Head of caudate nucleus (tissue), 42 donors: ENCODE results near the gene ZNF607.
"Not testable (repeated sequence)": the region's sequence is repeated elsewhere in the genome, so short reads cannot be mapped to it uniquely, and the experiment has no call there.

Experiments used
- DNase-seq, 42 donors: peaks; one replicate each; pipeline versions ENCODE4 v3.0.0 to v3.0.0-alpha.2; 2020 to 2021; ENCODE audit warnings: mixed read lengths in 7 of 42
- intact Hi-C: fragments of 100-400 bp; cut with DNase I; formaldehyde crosslinking; loops from one replicate; pipeline ENCODE4 v1.15.0; 2022

Gene ZNF607

DNA sequence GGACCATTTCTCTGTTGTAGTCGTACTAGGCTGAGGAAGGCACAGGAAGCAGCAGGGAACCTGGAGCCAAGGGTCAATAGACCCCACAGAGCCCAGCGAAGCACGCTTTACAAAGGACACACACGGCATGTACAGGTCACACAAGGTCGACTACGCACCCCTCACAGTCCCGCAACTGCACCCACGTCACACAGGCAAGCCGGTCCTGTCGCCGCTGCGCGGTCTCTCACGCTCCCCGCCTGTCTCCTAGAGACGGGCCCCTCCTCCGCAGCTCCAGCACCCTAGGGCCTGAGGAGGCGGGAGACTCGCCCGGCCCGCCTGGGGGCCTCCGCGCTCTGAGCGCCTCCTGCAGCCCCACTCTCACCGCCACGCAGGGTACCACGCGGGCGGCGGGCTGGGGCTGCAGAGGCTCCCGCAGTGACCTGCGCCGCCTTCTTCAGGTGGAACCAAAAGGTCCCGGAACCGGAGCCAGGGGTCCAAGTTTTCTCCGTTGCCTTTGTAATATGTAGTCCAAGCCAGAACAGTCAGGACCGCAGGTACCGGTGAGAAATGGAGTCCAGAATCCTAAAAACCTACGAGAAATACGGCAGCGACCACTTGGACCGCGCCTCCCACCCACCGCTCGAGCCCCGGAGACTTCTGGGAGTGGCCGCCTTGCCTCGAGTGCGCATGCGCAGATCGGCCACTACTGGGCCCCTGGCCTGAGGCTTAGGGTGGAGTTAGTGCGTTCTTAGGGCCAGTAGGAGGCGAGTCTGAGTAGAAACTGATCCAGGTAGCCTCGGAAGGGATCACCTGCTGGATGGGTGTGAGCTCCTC is at the start of gene ZNF607:
ZNF607 (minus strand) TSS at position 651 of the 816 bp plus-strand sequence. CDS start 8,143 bp downstream, outside the sequence.
- intact Hi-C loops: no loop called here
- DNase-seq: peak; percentile 76 to 96 (median 90)

DNA sequence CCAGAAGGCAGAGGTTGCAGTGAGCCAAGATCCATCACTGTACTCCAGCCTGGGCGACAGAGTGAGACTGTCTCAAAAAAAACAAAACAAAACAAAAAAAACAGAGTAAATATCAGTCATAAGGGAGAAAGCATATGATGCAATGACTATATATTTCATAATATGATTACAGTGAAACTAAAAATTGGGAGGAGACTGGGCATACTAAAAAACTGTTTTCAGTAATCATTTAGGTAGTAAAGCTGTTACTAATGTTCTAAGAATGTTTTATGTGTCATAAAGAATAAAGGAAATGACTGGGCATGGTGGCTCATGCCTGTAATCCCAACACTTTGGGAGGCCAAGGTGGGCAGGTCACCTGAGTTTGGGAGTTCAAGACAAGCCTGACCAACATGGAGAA is 43.9 kb upstream of the ZNF607 start:
- intact Hi-C loops: no loop called here
- no peak for DNase-seq

DNA sequence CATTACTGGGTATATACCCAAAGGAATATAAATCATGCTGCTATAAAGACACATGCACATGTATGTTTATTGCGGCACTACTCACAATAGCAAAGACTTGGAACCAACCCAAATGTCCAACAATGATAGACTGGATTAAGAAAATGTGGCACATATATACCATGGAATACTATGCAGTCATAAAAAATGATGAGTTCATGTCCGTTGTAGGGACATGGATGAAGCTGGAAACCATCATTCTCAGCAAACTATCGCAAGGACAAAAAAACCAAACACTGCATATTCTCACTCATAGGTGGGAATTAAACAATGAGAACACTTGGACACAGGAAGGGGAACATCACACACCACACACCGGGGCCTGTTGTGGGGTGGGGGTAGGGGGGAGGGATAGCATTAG is 38.1 kb upstream of the ZNF607 start:
- intact Hi-C loops, DNase-seq: not testable (repeated sequence)

DNA sequence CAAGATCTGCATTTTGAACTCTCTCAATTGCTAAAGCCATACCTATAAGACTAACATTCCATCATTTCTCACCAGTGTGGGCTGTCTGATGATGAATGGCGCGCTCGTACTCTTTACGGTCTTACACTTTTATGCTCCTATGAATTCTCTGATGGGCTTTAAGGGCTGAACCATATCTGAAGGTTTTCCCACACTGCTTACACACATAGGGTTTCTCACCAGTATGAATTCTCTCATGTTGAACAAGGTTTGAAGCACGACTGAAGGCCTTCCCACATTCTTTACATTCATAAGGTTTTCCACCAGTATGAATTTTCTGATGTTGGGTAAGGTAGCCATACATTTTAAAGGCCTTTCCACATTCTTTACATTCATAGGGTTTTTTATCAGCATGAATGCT is 18.8 kb upstream of the ZNF607 start:
- intact Hi-C loops: no loop called here
- no peak for DNase-seq

DNA sequence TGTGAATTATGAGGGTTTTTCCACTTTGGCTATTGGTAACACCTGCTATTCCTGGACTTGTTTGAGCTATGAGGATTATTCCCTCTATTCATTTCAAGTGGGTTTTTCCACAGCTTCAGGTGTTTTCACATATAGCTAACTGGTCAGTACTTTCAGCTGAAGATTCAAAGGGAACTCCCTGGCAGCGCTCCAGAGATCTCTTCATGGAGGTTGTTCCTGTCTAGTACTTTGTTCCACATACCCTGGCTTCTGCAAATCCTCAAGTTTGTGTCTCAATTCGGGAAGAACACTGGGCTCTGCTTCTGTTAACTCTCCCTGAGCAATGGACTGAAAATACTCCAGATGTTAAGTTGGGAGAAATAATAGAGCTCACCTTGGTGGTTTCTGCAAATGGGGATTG is 5.6 kb upstream of the ZNF607 start:
- intact Hi-C loops: no loop called here
- no peak for DNase-seq

DNA sequence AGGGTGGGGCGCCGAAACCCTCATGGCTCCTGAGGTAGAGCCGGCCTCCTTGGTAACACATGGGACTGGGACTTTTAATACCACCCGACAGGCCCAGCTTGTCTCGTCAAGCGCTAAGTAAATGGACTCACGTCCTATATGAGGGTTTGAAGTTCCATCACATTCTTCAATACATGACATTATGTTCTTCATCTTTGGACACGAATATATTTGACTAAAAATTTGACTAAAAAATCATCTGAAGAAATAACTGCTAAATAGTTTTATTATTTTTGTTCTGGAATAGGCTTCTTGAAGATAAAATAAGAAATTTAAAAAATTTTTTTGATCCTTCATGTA is 335 bp upstream of the ZNF607 start:
- no peak for DNase-seq
- intact Hi-C loops: no loop called here

DNA sequence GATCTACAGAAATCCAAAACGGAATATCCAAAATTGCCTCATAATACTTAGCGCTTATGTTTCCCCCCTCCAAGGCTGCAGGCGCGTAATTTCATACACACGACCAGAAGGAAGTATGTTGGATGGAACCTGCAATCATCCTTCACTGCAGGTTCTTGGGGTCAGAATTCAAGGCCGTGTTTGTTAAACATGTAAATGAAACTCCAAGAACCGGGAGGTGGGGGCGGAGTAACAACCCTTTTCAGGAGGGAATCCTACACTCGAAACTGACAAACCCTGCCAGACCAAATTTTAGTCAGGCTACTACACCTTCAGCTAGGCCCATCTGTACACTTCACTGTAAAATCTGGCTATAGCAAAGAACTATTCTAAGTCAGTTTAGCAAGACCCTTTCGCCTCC is 1.3 kb downstream of the ZNF607 start:
- intact Hi-C loops: no loop called here
- DNase-seq: peak in 6 of 42 donors; percentile 6 to 50 (median 18)

DNA sequence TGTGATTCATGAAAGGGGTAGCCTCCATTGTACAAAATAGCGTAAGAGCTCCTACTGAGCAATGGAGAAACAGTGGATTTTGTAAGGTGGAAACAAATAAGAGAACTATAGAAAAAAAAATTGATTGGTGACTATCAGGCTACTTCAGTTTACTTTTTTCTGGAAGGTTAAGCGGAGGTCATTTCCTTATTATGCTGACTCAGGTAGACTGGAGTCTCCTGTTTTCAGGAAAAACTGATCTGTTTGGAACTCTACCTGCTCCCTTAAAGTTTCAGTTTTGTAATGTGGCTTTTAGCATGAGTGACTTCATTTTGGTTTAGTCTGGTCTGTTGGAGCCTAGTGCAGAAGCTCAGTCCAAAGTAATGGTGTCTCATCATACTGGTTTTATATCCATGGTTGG is 3.4 kb downstream of the ZNF607 start:
- DNase-seq: no peak

DNA sequence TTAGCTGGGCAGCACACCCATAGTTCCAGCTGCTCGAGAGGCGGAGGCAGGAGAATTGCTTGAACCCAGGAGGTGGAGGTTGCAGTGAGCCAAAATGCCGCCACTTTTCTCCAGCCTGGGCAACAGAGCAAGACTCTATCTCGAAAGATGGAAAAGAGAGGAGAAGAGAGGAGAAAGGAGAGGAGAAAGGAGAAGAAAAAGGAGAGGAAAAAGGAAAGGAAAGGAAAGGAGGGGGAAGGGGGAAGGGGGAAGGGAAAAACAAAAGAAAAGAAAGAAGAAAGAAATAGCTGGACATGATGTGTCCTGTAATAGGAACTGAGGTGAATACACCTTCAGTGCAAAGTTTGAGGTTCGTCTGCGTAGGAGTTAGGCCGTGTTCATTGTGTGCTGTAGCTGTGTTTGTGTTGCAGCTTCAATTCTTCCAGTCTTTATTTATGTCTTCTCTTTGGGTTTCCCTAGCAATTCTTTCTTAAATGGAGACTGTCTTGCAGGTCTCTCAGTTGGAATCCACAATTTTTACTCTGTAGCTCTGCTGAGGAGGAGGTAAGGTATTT is 13.4 kb downstream of the ZNF607 start:
- intact Hi-C loops: no loop called here
- DNase-seq: no peak

More for the DNA sequence above, 3.4 kb downstream of the ZNF607 start:
- intact Hi-C loops: no loop called here

DNA sequence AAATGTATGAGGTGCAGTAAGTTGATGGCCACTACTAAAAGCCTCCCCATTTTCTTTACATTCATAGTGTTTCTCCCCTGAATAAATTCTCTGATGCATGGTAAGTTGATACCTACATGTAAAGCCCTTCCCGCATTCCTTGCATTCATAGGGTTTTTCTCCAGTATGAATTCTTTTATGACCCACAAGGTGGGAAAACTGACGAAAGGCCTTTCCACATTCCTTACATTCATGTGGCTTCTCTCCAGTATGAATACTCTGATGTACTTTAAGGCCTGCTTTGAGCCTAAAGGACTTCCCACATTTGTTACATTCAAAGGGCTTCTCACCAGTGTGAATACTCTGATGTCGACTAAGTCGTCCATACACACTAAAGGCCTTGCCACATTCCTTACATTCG is 20.5 kb downstream of the ZNF607 start:
- DNase-seq: no peak
- intact Hi-C loops: no loop called here

DNA sequence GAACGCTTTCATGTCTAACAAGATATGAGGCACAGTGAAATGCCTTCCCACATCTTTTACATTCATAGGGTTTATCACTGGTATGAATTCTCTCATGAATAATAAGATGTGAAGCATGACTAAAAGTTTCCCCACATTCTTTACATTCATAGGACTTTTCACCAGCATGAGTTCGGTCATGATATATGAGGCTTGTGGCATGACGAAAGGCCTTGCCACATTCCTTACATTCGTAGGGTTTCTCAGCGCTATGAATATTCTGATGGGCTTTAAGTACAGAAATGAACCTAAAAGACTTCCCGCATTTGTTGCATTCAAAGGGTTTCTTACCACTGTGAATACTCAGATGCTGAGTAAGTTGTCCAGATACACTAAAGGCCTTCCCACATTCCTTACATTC is 21.3 kb downstream of the ZNF607 start:
- intact Hi-C loops: no loop called here
- DNase-seq: no peak

DNA sequence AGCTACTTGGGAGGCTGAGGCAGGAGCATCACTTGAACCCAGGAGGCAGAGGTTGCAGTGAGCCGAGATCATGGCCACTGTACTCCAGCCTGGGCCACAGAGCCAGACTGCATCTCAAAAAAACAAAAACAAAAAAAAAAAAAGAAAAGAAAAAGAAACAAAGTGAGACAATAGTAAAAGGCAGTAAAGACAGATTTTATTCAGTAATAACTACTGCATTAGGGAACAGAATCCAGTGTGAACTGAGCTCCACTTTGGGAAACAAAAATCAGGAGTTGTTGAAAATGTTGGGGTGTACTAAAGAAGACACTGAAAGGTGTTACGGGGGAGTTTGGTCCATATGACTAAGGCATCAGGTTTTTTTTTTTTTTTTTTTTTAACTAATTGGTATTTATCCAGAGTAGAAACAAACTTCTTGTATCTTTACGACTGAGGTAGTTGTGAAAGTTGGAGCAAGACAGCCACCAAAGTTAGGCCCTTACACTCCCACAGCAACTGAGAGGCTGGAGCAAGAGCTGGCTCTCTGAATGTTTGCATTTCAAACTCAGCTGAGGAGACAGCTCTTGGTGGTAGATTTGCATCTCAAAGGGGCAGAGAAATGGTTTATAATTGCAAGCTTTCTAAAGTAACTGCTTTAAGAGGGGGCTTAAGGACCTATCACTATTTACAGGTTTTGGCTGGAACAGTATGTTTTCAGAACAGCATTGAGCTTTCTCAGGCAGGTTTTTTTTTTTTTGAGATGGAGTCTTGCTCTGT is 24.2 kb downstream of the ZNF607 start:
- intact Hi-C loops: no loop called here
- no peak for DNase-seq

DNA sequence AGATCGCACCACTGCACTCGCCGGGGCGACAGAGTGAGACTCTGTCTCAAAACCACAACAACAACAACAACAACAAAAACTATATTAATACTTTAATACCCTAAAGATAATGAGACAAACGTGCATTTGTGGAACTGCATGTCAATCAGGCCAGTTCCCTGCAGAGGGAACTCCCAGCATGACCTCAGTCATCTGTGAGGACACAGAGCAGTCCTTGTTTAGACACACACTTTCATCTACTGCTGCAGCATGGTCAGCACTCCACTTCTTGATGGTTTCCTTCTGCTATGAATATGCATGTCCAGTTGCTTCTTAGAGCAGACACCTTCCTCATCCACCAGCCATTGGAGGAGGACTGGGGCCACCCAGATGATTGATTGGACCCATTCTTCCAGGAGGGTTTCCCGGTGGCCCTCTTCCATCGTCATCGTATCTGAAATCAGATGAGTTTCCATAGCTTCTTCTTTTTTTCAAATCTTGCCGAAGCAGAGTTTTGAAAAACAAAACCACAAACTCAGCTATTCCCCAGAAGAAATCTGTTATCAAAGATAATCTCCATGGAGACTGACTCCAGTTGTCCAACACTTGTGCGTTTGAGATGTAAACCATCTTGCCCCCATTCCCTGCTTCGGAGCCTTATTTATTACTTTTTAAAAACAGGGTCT is 26.5 kb downstream of the ZNF607 start:
- peak in 31 of 42 donors; percentile 13 to 77 (median 39) for DNase-seq
- intact Hi-C loops: no loop called here

DNA sequence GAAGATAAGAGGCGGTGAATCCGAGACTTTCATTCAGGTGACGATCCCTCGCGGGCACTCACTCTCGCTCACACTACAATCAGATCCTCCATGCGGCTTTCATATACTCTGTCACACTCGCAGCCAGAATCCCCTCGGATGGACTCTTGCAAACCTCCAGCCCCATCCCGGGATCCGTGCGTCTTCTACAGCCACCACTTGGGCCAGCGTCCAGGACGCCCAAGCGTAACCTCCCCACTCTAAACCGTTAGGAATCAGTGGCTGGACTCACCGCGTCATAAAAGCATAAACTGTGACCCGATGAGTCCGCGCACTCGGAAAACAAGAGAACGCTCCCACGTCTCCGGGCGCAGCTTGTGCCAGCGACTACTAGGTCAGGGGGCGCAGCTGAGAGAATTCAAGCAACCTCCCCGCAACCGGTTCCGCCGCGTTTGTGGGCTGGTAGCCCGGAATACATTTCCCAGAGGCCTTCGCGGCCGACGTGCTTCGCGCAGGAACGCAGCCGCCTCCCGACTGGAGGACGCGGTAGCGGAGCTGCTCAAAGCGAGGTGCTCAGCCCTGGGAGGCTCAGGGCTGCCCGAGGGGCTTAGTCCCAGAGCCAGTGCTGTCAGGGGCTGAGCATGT is 27.6 kb downstream of the ZNF607 start:
- peak; percentile 83 to 96 (median 92) for DNase-seq
- intact Hi-C loops: no loop called here

DNA sequence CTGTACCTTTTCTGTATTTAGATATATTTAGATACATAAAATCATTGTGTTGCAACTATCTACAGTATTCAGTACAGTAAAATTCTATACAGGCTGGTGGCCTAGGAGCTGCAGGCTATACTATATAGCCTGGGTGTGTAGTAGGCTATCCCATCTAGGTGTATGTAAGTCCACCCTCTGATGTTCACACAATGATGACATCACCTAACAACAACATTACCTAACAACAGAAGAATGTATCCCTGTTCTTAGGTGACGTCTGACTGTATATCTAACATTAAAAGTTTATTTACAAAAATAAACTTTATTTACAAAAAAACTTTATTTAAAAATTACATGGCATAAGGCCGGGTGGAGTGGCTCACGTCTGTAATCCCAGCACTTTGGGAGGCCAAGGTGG is 36.0 kb downstream of the ZNF607 start:
- no peak for DNase-seq
- intact Hi-C loops: no loop called here

DNA sequence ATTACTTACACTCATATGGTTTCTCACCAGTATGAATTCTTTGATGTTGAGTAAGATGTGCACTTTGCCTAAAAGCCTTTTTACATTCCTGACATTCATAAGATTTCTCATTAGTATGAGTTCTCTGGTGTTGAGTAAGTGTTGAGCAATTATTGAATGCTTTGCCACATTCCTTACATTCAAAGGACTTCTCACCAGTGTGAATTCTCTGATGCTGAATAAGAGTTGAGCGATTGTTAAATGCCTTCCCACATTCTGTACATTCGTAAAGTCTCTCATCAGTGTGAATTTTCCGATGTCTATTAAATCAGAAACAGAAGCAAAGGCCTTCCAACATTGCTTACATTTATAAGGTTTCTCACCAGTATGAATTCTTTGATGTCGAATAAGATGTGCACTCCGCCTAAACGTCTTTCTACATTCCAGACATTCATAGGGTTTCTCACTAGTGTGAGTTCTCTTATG is 50.1 kb downstream of the ZNF607 start:
- intact Hi-C loops: no loop called here
- DNase-seq: no peak

DNA sequence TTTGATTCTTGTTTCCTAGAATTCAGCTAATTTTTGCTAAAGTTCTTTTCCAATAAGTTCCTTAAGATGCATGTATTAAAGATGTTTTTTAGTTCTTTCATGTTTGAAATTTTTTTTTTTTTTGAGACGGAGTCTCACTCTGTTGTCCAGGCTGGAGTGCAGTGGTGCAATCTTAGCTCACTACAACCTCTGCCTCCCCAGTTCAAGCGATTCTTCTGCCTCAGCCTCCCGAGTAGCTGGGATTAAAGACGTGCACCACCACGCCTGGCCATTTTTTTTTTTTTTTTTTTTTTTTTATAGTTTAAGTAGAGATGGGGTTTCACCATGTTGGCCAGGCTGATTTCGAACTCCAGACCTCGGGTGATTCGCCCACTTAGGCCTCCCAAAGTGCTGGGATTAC is 62.4 kb downstream of the ZNF607 start:
- intact Hi-C loops: not testable (repeated sequence)

DNA sequence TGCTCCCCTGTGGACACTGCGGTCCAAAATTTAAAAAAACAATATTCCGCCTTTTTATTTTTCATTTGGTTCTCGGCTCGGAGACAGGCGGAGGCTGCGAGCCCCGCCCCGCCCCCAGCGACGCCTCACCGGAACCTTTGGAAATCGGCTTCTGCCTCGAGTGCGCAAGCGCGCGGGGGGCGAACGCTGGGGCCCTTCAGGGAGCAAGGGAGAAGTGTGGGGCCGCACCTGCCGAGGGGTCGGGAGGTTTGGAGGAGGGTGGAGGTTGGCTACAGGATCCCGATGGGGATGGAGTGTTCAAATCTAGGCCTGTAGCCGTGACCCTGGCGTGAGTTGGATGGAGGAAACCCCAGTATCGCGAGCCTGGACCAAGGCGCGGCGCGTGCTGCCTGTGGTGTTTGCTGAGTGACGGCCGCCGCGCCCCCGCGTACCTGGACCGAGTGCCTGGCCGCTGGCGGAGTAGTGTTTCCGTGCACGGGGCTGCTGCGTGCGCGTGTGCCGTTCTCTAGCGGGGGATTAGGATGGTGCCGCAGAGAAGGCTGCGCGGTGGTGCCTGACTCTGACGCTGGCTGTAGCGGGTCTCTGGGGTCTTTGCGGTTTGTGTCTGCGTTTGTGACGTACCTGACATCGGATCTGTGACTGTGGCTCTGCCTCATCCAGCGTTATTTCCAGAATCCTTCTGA is 63.7 kb downstream of the ZNF607 start:
- peak; percentile 58 to 94 (median 89) for DNase-seq
- intact Hi-C loops: no loop called here

More for the DNA sequence above, 62.4 kb downstream of the ZNF607 start:
- DNase-seq: not testable (repeated sequence)

DNA sequence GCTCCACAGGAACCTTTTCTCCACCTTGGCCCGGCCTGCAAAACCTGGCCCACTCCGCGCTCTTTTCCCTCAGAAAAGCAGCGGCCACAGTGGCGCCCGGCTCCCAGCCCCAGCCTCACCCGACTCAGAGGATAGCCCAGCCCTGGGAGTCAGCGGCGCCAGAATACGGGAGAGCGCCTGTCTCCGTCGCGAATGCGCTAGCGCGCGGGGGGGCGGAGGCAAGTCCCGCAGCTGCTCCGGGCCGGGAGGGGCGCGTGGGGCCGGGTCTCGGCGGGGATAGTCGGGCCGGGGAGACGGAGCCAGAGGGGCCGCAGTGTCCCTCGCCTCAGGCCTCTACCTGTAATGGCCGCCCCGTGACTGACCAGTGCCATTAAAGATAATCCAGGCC is 64.3 kb downstream of the ZNF607 start, which contains the start of gene ZFP30:
ZFP30 (minus strand) TSS at position 165 of the 388 bp plus-strand sequence. CDS start 7,643 bp downstream, outside the sequence.
- DNase-seq: peak; percentile 84 to 99 (median 96)
- intact Hi-C loops: no loop called here
